ENCODE data around the gene RACGAP1. TPM values are rescaled to one million over a fixed set of nuclear protein-coding genes. Genes with fewer than 3 reads are reported as not detected.

Gene RACGAP1
- total RNA-seq, 2 donors from 2014 or later: 49.6 to 96.6 TPM

DNA sequence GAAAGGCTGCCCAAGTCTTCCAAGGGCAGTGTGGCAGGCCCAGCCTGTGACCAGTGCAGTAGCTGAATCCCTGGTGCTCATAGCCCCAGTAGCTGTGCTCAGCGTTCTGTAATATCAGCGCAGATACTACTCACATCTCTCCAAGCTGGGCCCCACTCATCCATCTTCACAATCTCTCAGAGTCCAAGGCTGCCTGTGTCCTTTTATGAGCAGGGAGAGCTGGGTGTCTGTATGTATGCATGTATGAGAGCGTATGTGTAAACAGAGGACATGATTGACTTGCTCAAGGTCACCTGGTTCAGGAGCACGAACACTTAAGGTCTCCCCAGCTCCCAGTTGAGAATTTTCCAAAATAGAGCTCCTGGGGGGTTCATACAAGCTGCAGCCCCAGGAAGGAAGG is 47.2 kb downstream of the RACGAP1 start:
- Histone ChIP-seq H3K9me3 (ENCODE audit: control insufficient read depth, low read length) (no peaks in the 10 kb centered on the region), H3K4me3 (ENCODE audit: low read length) (no peak overlapping the region), H3K4me1 (ENCODE audit: control insufficient read depth, insufficient read depth, low read length) (peaks cover 3% of the 10 kb centered on the region), H3K9ac (ENCODE audit: extremely low read depth, low read length, poor library complexity, severe bottlenecking) (no peak overlapping the region), H3K27ac (ENCODE audit: low read depth, low read length) (peak overlapping the region; percentile 88), H3K27me3 (ENCODE audit: control insufficient read depth, insufficient read depth, low read length, poor library complexity, severe bottlenecking) (peaks cover 15% of the 10 kb centered on the region), H3K36me3 (ENCODE audit: control insufficient read depth, insufficient read depth, low read length) (no peaks in the 10 kb centered on the region)
- H3K4me1 Mint-ChIP-seq: peaks cover 31% of the 10 kb centered on the region
- WGBS, 2 experiments (ENCODE audit: insufficient coverage in 1 of 2, insufficient read length in 1 of 2): 98 to 100% methylated on average over 3 to 4 of the region's 4 CpGs
- no peak for DNase-seq
- H3K9me3 Mint-ChIP-seq: no peaks in the 10 kb centered on the region
- no peaks in the 10 kb centered on the region for H3K36me3 Mint-ChIP-seq (ENCODE audit: low read depth)
- H3K4me3 Mint-ChIP-seq: no peak overlapping the region
- no peak overlapping the region for H3K27ac Mint-ChIP-seq
- H3K27me3 Mint-ChIP-seq (ENCODE audit: insufficient read depth): peaks cover 15% of the 10 kb centered on the region
- TF ChIP-seq, protein P1, sequence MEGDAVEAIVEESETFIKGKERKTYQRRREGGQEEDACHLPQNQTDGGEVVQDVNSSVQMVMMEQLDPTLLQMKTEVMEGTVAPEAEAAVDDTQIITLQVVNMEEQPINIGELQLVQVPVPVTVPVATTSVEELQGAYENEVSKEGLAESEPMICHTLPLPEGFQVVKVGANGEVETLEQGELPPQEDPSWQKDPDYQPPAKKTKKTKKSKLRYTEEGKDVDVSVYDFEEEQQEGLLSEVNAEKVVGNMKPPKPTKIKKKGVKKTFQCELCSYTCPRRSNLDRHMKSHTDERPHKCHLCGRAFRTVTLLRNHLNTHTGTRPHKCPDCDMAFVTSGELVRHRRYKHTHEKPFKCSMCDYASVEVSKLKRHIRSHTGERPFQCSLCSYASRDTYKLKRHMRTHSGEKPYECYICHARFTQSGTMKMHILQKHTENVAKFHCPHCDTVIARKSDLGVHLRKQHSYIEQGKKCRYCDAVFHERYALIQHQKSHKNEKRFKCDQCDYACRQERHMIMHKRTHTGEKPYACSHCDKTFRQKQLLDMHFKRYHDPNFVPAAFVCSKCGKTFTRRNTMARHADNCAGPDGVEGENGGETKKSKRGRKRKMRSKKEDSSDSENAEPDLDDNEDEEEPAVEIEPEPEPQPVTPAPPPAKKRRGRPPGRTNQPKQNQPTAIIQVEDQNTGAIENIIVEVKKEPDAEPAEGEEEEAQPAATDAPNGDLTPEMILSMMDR (conservative IDR thresholded peaks at IDR 0.05): no peak

DNA sequence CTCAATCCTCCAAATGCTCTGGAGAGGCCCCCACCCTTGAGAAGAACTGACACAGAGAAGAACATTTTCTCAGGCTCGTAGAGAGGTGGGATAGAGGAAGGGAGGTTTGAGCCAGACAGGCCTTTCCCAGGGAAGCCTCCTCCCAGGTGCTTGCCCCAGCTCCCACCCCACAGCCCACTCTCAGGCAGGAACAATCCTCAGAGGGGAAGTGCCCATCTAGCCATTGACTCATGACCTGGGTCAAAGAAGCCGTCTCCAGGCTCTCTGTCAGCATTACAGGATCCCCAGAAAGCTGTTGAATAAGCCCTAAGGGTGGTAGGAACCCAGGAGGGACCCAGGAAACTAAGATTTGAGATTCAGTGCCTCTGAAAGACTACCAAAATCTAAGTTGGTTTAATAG is 48.7 kb downstream of the RACGAP1 start:
- H3K9ac ChIP-seq (ENCODE audit: extremely low read depth, low read length, poor library complexity, severe bottlenecking): no peak overlapping the region
- H3K9me3 ChIP-seq (ENCODE audit: control insufficient read depth, low read length): no peaks in the 10 kb centered on the region
- H3K36me3 ChIP-seq (ENCODE audit: control insufficient read depth, insufficient read depth, low read length): no peaks in the 10 kb centered on the region
- 80 to 88% methylated on average over 1 to 2 of the region's 2 CpGs for WGBS, 2 experiments (ENCODE audit: insufficient coverage in 1 of 2, insufficient read length in 1 of 2)
- H3K27ac ChIP-seq (ENCODE audit: low read depth, low read length): no peak overlapping the region
- no peak for DNase-seq
- Mint-ChIP-seq H3K4me3 (no peak overlapping the region), H3K9me3 (no peaks in the 10 kb centered on the region), H3K27ac (no peak overlapping the region), H3K27me3 (ENCODE audit: insufficient read depth) (peaks cover 17% of the 10 kb centered on the region), H3K4me1 (peaks cover 31% of the 10 kb centered on the region), H3K36me3 (ENCODE audit: low read depth) (no peaks in the 10 kb centered on the region)
- no peak overlapping the region for H3K4me3 ChIP-seq (ENCODE audit: low read length)
- H3K4me1 ChIP-seq (ENCODE audit: control insufficient read depth, insufficient read depth, low read length): peaks cover 3% of the 10 kb centered on the region
- TF ChIP-seq, protein P1 (conservative IDR thresholded peaks at IDR 0.05): no peak
- no peaks in the 10 kb centered on the region for H3K27me3 ChIP-seq (ENCODE audit: control insufficient read depth, insufficient read depth, low read length, poor library complexity, severe bottlenecking)

- H3K4me1 Mint-ChIP-seq: peaks cover 20% of the 10 kb centered on the region
- no peak overlapping the region for H3K27ac Mint-ChIP-seq
- peak; percentile 78 for DNase-seq
- Histone ChIP-seq H3K4me3 (ENCODE audit: low read length) (no peak overlapping the region), H3K36me3 (ENCODE audit: control insufficient read depth, insufficient read depth, low read length) (no peaks in the 10 kb centered on the region), H3K9me3 (ENCODE audit: control insufficient read depth, low read length) (no peaks in the 10 kb centered on the region), H3K9ac (ENCODE audit: extremely low read depth, low read length, poor library complexity, severe bottlenecking) (no peak overlapping the region), H3K27ac (ENCODE audit: low read depth, low read length) (no peak overlapping the region), H3K27me3 (ENCODE audit: control insufficient read depth, insufficient read depth, low read length, poor library complexity, severe bottlenecking) (peaks cover 11% of the 10 kb centered on the region), H3K4me1 (ENCODE audit: control insufficient read depth, insufficient read depth, low read length) (peaks cover 3% of the 10 kb centered on the region)
- H3K36me3 Mint-ChIP-seq (ENCODE audit: low read depth): no peaks in the 10 kb centered on the region
- peaks cover 17% of the 10 kb centered on the region for H3K27me3 Mint-ChIP-seq (ENCODE audit: insufficient read depth)
- H3K9me3 Mint-ChIP-seq: no peaks in the 10 kb centered on the region
- WGBS, 2 experiments (ENCODE audit: insufficient coverage in 1 of 2, insufficient read length in 1 of 2): 82 to 86% methylated on average over 1 to 17 of the region's 17 CpGs
- TF ChIP-seq, protein P1 (conservative IDR thresholded peaks at IDR 0.05): no peak
- no peak overlapping the region for H3K4me3 Mint-ChIP-seq
Observed at GRCh38 chr12:49975318-49975761, 50.0 kb downstream of the RACGAP1 start.

All from endodermal cell (in vitro differentiated cells).